Stimulated activated CD8-positive, alpha-beta memory T cell treated with anti-CD3 and anti-CD28 coated beads, Interleukin-2, amount 100 ng/mL, for 1 hour (primary cell): ENCODE results near the gene IER5L.
"Not testable (repeated sequence)": the region's sequence is repeated elsewhere in the genome, so short reads cannot be mapped to it uniquely, and the experiment has no call there.

ENCODE experiments used
- DNase-seq, 2 donors: peaks; one replicate each; pipeline ENCODE4 v3.0.0-alpha.2; 2020; ENCODE audit warnings: low read depth in 2 of 2

Gene IER5L

GRCh38 chr9:129178568-129179382 lies 714 bp upstream of the IER5L start:
- DNase-seq: no peak

- DNase-seq: no peak
Observed at GRCh38 chr9:129177443-129177790, 644 bp downstream of the IER5L start.

- no peak for DNase-seq
Observed at GRCh38 chr9:129176701-129177442, 1.2 kb downstream of the IER5L start.

DNA sequence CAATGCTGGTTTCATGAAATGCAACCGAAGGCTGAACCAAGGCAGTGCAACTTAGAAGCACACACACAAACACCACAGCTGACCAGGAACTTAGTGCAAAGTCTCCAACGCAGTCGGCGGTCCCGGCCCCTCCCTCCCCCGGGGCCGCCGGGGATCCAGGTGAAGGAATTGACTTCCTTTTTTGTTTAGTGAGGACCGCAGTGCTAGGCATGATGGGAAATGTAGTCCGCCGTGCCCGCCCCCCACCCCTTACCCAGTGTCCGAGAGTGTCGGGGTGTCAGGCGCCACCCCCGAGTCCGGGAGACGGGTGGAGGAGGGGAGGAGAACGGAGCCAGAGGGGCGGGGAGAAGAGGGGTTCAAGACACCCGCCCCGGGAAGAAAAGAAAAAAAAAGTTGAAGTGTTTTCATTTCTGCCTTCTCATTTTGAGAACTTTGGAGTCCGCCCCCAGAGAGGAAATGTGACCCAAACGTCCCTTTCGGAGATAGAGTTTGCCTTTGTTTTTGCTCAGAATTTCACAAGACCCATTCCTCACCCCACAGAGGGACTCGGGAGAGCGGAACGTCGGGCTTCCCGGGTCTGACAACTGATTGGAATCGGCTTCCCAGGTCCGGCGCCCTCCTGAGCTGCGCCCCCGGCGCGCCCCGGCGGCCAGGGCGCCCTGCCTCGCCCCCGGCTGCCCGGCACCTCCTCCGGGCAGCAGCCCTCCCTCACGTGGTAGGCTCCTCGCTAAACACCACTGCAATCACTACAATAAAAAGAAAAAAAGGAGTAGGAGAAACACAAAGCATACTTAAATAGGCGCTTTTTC lies 2.0 kb downstream of the IER5L start:
- DNase-seq: no peak

DNA sequence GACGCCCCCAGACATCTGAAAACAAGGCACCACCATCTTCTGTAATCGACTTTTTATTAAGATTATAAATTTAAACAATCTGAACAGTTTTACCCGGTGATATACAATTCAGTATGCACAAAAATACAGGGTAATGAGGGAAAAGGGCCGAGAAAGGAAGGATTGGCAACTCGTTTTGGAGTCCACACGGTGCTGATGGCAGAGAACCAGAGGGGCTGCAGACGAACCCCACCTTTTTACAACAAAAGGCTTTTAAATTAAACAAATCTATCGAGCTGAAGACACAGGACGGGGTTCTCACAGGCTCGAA lies 2.6 kb downstream of the IER5L start:
- DNase-seq: no peak

GRCh38 chr9:129174724-129175514 lies 3.1 kb downstream of the IER5L start:
- no peak for DNase-seq

- peak; percentile 65 for DNase-seq
Observed at GRCh38 chr9:129174102-129174723, 3.8 kb downstream of the IER5L start.

DNA sequence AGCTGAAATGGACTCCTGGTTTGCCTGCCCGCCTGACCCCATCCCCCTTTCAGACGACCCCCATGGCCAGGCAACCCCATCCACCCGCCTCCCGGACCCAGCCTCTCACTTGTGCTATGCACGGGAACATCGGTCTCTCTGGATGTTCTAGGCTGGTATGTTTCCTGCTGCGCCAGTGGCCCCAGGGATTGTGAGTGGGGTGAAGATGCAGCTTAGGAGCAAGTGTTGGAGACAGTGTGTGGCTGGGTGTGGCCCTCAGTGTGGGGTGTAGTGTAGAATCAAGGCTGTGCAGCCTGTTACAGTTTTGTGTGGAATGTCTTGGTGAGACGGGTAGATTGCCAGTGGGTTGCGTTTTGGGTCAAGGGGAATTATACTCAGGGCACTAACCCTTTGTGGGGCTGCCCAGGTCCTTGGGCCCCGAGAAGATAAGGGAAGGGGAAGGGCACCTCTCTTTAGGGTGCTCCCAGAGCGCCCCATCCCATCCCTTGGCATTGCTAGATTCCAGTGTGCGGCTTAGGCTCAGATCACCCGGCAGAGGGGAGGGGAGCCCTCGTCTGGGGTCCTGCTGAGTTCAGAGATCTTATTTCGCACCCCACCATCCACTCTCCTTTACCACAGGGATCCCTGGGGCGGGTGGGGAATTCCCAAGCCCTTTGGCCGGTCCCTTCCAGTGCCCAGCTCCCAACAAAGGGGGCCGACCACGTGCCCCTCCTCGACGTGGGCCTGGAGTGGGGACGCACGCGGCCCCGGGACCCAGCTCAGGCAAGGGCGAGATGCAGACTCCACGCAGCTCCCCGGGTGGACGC lies 4.6 kb downstream of the IER5L start:
- DNase-seq: no peak

DNA sequence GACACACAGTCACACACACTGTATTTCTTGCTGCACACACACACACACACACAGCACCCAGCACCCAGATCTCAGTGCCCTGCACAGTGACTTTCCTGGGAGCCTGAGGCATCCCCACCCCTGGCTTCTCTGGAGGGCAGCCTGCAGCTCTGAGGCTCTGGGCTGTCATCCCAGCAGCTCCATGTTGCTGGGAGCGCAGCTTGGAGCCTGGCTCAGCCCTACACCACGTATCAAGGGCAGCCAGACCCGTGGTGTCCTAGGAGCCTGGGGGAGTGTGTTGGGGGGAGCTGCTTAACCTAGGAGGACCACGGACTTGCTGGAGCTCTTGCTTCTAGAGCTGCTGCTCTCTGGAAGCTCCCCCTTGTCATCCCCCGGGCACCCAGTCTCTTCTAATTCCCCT lies 5.2 kb downstream of the IER5L start:
- no peak for DNase-seq

DNA sequence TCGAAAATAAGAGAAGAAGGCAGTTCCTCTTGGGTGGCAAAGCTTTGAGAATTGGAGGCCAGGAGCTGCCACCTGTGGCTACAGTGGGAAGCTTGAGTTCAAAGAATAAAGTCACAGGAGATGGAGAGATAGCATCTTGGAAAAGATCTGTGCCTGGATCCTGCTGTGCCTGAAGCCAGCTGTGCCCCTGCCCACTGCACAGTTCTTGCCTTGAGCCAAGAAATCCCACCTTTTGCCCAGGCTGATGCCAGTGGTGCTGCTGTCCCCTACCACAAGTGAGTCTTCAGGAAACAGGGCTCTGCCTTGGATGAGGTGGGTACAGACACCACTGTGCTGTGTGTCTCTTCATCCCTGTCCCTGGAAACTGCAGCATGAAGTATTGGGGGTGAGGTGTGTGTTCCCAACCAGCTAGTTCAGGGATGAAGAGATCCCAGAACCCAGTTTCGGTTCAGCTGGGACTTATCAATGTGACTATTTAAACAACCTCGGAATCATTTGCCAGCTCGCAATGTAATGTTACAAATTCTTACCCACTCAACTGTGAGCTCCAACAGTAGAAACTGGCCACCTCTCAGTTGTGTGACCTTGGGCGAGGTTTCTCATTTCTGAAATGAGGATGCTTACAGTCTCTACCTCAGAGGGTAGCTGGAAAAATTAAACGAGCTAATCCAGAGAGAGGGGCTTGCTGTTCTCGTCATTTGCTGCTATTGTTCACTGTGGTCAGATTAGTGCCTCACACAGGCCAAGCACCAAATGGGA lies 5.9 kb downstream of the IER5L start:
- DNase-seq: no peak

DNA sequence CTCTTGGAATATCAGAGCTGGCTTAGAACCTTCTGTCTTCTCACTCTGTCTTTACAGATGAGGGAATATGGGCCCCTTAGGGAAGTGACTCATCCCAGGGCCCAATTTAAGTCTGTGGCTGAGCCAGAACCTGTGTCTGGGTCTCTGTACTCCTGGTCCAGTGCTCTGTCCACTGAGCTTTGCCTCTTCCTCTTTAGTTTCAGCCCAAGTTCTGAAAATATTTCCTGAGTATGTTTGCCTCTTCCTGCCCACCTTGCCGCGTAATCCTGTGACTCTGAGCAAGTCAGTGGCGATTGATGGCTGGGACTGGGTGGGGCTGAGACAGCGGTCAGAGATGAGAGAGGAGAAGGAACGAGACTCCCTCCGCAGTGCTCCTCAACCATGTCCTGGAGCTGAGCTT lies 7.8 kb downstream of the IER5L start:
- DNase-seq: no peak

DNA sequence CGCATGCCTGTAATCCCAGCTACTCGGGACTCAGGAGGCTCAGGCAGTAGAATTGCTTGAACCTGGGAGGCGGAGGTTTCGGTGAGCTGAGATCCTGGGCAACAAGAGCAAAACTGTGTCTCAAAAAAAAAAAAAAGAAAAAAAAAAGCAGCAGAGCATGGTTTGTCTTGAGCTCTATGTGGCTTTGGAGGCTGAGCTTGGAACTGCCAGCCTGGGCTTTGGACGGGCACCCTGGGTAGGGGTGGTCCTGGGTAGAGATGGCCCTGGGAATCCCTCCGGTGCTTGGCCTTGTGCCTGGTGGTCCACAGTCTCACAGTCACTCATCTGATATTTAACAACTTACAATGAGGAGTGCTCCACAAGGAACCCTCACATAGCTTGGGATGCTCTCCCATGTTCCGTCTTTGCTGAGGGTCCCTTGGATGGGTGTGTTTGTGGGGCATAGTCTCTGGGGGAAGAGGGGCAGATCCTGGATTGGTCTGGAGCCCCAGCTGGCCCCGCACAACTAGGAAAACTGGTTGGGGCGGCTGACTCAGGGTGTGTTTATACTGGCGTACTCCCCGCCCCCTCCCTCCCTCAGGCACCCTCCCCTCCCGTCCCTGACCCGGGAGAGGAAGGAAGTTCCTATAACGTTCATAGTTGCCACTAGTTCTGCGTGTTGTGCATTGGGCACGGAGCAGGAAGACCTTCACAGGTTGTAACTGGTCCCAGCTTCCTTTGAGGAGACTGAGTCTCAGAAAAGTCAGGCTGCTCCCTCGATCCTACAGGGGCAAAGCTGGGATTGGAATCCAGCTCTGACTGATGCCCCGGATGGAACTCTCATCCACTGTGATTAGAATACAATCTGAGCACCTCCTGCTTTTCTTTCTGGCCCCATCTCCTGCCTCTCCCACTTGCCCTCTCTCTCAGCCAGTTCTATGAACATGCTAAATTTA lies 11.2 kb downstream of the IER5L start:
- no peak for DNase-seq

DNA sequence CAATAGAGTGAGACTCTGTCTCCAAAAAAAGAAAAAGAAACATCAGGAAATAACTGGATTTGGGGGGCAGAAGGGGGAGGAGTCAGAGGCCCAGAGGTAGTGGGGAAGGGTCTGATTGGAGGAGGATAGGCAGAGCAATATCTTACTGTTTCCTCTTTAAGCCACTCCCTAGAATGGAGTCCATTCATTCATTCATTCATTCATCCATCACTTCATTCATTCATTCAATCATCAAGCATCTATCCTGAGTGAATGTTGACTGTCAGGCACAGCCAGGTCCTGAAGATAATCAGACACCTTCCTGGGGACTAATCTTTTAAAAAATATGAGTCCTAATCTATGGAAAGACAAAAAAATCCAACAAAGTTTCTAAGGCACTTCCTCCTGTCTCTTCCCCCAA lies 12.9 kb downstream of the IER5L start:
- DNase-seq: no peak

DNA sequence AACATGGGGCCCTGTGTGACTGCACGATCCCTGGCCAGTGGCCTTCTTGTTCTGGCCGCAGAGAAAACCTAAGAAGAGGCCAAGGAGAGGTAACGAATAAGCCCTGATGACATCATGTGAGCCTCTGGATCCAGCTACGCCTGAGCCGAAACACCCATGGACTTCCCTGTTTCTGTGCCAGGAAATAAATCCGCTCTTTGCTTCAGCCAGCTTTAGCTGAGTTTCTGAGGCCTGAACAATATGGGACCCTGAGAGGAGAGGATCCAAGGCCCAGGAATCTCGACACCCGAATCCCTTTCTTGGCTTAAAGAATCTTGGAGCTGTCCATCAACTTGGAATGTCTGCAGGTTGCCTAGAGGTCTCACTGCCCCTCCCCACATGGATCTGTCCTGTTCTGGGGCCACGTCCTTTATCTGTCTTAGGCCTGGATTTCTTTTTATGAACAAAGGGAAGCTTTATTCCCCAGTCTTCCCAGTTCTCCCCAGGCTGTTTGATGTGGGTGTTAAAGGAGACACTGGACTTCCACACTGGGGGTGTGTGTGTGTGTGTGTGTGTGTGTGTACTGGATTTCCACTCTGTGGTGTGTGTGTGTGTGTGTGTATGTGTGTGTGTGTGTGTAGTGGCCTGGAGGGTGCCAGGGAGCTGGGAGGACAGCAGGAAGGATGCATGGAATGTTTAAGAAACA lies 13.7 kb downstream of the IER5L start:
- no peak for DNase-seq

- no peak for DNase-seq
Observed at GRCh38 chr9:129163753-129164152, 14.3 kb downstream of the IER5L start.

DNA sequence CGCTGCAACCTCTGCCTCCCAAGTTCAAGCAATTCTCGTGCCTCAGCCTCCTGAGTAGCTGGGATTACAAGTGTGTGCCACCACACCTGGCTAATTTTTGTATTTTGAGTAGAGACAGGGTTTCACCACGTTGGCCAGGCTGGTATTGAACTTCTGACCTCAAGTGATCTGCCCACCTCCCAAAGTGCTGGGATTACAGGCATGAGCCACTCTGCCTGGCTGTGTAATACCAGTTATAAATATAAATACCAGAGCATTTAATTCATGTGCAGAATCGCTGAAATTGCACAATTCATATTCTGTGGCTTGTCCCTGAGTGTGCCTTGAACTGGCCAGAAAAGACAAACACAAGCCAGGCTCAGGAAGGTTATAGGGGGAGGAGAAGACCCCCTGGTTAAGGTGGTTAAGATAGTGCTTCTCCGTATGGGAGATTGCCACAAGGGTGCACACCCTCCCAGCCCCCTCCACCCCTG lies 14.8 kb downstream of the IER5L start:
- not testable (repeated sequence) for DNase-seq

DNA sequence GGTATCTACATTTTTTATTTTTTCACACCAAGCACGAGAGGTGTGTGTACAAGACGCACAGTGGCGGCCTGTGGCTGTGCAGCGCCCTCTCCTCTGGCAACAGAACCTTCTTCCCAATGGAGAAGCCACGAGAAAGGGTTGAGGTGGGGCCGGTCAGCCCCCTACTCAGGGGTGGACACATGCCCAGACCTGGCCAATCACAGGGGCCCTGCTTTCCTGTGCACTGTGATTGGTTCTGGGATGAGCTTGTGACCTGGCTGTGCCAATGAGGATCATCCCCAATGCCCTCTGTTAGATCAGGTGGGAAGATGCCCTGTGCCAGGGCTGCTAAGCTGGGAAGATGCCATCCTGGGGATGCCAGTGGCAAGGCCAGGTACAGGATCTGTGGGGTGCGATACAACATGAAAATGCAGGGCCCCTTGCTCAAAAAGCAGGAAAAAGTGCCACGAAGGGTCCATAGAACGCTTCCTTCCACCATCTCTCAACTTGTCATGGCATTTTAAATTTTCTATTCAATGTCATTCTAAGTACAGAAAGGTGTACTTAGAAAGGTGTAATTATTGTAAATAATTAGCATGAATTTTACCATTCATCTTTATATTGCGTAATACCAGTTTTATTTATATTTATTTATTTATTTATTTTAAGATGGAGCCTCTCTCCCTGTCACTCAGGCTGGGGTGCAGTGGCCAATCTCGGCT lies 15.4 kb downstream of the IER5L start:
- no peak for DNase-seq

DNA sequence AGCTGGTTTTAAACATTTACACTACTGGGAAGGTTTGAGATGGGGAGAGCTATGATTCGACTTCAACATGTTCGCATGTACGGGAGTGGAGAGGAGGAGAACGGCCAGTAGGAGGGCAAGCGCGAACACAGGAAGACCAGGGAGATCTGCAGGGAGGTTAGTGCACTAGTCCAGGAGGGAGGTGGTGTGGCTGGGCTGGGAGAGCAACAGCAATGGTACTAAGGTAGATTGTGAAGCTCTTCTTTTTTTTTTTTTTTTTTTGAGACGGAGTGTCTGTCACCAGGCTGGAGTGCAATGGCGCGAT lies 16.6 kb downstream of the IER5L start:
- no peak for DNase-seq
